Measurements from ENCODE around the gene SACM1L.
A peak's percentile ranks its signal among the peaks of the same experiment; 100 is the strongest.
"Not testable (repeated sequence)": the region's sequence is repeated elsewhere in the genome, so short reads cannot be mapped to it uniquely, and the experiment has no call there.

SACM1L gene

DNA sequence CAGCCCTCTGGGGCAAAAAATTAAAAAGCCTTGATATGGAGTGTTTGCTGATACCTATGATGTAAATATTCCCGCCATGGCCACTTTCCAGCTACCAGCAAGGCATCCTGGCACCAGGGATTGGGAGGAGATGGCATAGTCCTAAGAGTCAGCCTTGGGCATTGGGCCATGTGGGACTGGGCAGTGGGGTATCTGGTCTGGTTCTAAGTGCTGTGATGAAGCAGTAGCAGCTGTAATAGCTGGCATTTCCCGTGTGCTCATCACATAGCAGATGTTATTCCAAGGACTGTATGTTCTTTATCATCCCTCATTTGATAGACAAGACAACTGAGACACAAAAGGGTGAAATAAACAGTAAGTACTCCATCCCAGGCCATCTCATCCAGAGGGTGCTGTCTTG lies 6.9 kb upstream of the SACM1L start:
- DNase-seq (ENCODE audit: low read depth, low spot score) = no peak
- no peak overlapping the region for H3K4me3 ChIP-seq (ENCODE audit: low read depth, low read length)
- TF ChIP-seq, protein P1, sequence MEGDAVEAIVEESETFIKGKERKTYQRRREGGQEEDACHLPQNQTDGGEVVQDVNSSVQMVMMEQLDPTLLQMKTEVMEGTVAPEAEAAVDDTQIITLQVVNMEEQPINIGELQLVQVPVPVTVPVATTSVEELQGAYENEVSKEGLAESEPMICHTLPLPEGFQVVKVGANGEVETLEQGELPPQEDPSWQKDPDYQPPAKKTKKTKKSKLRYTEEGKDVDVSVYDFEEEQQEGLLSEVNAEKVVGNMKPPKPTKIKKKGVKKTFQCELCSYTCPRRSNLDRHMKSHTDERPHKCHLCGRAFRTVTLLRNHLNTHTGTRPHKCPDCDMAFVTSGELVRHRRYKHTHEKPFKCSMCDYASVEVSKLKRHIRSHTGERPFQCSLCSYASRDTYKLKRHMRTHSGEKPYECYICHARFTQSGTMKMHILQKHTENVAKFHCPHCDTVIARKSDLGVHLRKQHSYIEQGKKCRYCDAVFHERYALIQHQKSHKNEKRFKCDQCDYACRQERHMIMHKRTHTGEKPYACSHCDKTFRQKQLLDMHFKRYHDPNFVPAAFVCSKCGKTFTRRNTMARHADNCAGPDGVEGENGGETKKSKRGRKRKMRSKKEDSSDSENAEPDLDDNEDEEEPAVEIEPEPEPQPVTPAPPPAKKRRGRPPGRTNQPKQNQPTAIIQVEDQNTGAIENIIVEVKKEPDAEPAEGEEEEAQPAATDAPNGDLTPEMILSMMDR (IDR thresholded peaks at IDR 0.05; ENCODE audit: low read depth, low read length) = no peak
- in situ Hi-C loops (cut with HindIII; ENCODE audit: low sequenced_read_pairs) = no loop called here

DNA sequence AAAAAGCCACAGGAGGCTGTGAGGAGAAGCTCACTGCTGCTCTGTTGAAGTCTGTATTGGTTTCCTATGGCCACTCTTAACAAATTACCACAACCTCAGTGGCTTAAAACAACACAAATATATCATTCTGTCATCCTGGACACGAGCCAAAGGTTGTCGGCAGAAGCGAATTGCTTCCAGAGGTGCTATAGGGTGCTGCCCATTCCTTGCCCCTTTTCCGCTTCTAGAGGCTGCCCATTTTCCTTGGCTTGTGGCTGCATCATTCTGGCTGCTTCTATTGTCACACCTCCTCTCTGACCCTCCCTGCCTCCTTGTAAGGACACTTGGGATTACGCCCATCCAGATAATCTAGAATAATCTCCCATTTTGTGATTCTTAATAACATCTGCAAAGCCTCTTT lies 6.4 kb upstream of the SACM1L start:
- DNase-seq (ENCODE audit: low read depth, low spot score) = no peak
- H3K4me3 ChIP-seq (ENCODE audit: low read depth, low read length) = no peak overlapping the region
- TF ChIP-seq, protein P1 (IDR thresholded peaks at IDR 0.05; ENCODE audit: low read depth, low read length) = no peak
- in situ Hi-C loops (cut with HindIII; ENCODE audit: low sequenced_read_pairs) = no loop called here

DNA sequence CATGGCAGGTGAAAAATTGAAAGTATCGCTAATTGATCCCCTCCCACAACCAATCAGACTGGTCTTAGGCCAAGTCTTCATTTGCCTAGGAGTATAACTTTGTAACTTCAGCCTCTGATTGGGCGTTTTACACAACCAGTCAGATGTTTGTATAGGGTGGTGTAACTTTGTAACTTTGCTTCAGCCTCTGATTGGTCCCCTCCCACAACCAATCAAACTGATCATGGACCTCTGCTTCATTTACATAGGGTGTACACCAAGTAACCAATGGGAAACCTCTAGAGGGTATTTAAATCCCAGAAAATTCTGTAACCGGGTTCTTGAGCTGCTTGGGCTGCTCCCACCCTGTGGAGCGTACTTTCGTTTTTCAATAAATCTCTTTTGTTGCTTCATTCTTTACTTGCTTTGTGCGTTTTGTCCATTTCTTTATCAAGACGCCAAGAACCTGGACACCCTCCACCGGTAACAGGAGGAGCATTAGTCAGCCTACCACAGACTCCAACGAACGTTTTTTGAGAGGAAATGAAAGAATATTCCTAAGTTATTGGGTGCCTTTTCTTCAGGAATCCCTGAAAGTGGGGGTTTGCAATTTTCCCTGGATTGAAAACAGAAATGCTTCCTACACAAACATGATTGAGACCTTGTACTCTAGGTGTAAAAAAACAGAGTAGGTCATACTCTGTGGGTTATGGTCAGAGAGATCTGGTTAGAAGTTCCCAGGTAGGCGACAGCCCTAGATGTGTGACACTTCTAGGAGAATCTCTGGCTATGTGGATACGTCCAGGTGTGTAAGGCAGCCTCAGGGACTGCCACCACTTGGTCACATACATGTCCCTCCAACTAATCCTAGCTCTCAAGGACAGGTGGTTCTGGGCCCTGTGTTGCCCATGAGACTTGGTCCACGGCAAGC lies 5.5 kb upstream of the SACM1L start:
- DNase-seq (ENCODE audit: low read depth, low spot score) = peak; percentile 33
- in situ Hi-C loops (cut with HindIII; ENCODE audit: low sequenced_read_pairs) = no loop called here
- no peak overlapping the region for H3K4me3 ChIP-seq (ENCODE audit: low read depth, low read length)
- TF ChIP-seq, protein P1 (IDR thresholded peaks at IDR 0.05; ENCODE audit: low read depth, low read length) = no peak

DNA sequence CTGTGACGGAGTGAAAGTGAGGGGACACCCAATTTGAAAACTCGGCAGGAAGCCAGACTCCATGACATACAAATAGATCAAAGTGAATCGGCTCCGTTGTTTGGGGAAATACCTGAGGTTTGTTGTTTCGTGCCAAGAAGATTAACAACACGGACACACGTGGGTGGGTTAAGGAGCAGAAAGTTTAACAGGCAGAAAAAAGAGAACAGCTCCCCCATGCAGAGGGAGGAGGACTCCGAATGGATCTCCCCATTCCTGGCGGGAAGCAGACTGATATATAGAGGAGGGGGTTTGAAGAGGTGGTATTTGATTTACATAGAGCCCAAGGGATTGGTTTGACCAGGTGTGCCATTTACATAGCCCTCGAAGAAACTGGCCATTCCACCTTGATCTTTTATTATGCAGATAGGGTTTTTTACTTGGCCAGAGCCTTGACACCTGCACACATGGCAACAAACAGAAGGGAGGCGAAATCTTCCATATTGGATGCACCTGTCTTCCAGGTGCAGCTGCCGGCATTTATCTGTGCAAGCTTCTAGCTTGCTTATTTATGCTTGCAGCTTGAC lies 4.8 kb upstream of the SACM1L start:
- in situ Hi-C loops (cut with HindIII; ENCODE audit: low sequenced_read_pairs) = no loop called here
- TF ChIP-seq, protein P1 (IDR thresholded peaks at IDR 0.05; ENCODE audit: low read depth, low read length) = no peak
- DNase-seq (ENCODE audit: low read depth, low spot score) = no peak
- no peak overlapping the region for H3K4me3 ChIP-seq (ENCODE audit: low read depth, low read length)

DNA sequence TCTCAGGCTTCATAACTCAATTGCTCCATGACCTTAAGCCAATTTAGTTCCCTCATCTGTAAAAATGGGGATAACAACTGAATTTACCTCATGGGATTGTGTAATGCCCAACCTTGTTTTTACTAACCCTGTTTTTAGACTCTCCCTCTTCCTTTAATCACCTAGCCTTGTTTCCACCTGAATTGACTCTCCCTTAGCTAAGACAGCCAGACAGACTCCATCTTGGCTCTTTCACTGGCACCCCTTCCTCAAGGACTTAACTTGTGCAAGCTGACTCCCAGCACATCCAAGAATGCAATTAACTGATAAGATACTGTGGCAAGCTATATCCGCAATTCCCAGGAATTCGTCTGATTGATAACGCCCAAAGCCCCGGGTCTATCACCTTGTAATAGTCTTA lies 3.5 kb upstream of the SACM1L start:
- H3K4me3 ChIP-seq (ENCODE audit: low read depth, low read length); DNase-seq (ENCODE audit: low read depth, low spot score); in situ Hi-C loops (cut with HindIII; ENCODE audit: low sequenced_read_pairs): not testable (repeated sequence)

DNA sequence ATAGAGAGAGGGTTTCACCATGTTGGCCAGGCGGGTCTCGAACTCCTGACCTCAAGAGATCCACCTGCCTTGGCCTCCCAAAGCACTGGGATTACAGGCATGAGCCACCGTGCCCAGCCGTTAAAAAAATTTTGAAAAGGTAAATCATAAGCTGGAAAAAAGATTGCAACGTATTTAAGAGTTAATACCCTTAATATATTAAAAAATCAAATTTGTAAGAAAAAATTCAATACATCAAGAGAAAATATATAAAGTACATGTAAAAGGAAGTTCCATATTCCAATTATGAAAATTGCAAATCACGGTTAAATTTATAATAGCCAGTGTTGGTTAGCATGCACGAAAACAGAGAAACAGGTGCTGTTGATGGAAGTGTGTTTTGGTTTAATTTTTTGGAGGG lies 2.3 kb upstream of the SACM1L start:
- no peak for DNase-seq (ENCODE audit: low read depth, low spot score)
- TF ChIP-seq, protein P1 (IDR thresholded peaks at IDR 0.05; ENCODE audit: low read depth, low read length) = no peak
- in situ Hi-C loops (cut with HindIII; ENCODE audit: low sequenced_read_pairs) = no loop called here
- no peak overlapping the region for H3K4me3 ChIP-seq (ENCODE audit: low read depth, low read length)

DNA sequence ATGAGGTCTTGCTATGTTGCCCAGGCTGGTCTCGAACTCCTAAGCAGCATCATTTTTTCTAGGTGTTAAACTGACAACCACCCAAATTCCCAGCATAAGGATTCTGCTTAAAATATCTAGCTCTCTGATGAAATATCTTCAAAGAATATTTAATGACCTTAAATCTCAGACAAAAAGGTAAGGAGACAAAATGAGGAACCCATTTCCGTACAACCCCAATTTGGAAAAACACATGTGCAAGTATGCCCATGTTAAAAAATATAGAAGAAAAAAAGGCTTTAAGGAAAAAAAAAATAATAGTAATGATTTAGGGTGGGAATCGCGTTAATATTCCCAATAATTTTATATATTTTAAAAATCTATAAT lies 1.4 kb upstream of the SACM1L start:
- peak overlapping the region; percentile 61 for H3K4me3 ChIP-seq (ENCODE audit: low read depth, low read length)
- no peak for DNase-seq (ENCODE audit: low read depth, low spot score)
- TF ChIP-seq, protein P1 (IDR thresholded peaks at IDR 0.05; ENCODE audit: low read depth, low read length) = no peak
- in situ Hi-C loops (cut with HindIII; ENCODE audit: low sequenced_read_pairs) = no loop called here

All from astrocyte of the spinal cord (primary cell).